ENCODE results near the gene CROCC2. TPM values are rescaled to one million over a fixed set of nuclear protein-coding genes. Genes with fewer than 3 reads are reported as not detected.

Gene CROCC2
- total and polyA plus RNA-seq, 2 of the 13 experiments (the other 11 are each of a cell fraction or from before 2014, with no cell fraction given): not detected

DNA sequence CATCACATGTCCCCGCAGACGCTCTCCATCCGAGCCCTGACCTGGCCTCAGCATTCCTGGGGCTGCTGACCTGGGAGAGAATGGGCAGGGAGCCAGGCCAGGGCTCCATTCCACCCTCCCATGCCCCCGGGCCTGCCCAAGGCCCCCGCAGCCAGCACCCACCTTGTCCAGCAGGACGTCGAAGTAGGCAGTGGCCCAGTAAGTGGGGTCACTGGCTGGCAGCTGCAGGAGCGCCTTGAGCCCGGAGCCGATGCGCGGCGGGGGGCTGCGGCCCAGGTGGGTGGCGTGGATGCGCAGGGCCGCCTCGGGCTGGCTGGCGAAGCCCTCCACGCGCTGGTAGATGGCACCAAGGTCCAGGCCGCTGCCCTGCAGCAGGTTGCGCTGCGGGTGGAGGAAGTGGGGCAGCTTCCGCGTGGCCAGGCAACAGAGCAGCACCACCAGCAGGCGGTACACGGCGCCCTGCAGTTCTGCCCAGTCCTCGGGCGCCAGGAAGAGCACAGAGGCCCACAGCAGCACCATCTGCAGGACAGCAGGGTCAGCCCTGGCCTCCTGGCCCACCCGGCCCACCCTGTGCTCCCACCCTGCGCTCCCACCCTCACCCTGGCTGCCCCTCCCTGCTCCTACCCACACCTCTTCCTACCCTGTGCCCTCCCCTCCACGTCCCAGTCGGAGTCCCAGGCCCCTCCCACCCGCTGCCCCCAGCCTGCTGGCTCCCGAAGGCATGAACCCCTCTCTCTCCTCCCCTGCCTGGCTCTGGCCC lies 17.8 kb upstream of the CROCC2 start (continued):
- TF ChIP-seq, protein P1, sequence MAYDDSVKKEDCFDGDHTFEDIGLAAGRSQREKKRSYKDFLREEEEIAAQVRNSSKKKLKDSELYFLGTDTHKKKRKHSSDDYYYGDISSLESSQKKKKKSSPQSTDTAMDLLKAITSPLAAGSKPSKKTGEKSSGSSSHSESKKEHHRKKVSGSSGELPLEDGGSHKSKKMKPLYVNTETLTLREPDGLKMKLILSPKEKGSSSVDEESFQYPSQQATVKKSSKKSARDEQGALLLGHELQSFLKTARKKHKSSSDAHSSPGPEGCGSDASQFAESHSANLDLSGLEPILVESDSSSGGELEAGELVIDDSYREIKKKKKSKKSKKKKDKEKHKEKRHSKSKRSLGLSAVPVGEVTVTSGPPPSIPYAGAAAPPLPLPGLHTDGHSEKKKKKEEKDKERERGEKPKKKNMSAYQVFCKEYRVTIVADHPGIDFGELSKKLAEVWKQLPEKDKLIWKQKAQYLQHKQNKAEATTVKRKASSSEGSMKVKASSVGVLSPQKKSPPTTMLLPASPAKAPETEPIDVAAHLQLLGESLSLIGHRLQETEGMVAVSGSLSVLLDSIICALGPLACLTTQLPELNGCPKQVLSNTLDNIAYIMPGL (CRISPR knock-in tag; IDR thresholded peaks at IDR 0.05; ENCODE audit: borderline replicate concordance in 1 of 2, low read depth in 1 of 2): no peak
- TF ChIP-seq NPAS2 (CRISPR knock-in tag; IDR thresholded peaks at IDR 0.05; ENCODE audit: borderline replicate concordance) (no peak), ZSCAN30 (CRISPR knock-in tag; IDR thresholded peaks at IDR 0.05) (no peak), ISX (CRISPR knock-in tag; conservative IDR thresholded peaks at IDR 0.05) (no peak), MED1 (CRISPR knock-in tag; IDR thresholded peaks at IDR 0.05) (no peak), NRL (CRISPR knock-in tag; IDR thresholded peaks at IDR 0.05; ENCODE audit: borderline replicate concordance) (no peak), ZNF546 (CRISPR knock-in tag; conservative IDR thresholded peaks at IDR 0.05) (no peak), ZNF44 (CRISPR knock-in tag; IDR thresholded peaks at IDR 0.05) (no peak), HNRNPUL1 (IDR thresholded peaks at IDR 0.05; ENCODE audit: low read depth, low read length) (no peak)
- TF ChIP-seq, protein P2, sequence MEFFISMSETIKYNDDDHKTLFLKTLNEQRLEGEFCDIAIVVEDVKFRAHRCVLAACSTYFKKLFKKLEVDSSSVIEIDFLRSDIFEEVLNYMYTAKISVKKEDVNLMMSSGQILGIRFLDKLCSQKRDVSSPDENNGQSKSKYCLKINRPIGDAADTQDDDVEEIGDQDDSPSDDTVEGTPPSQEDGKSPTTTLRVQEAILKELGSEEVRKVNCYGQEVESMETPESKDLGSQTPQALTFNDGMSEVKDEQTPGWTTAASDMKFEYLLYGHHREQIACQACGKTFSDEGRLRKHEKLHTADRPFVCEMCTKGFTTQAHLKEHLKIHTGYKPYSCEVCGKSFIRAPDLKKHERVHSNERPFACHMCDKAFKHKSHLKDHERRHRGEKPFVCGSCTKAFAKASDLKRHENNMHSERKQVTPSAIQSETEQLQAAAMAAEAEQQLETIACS (CRISPR knock-in tag; IDR thresholded peaks at IDR 0.05): no peak
- TF ChIP-seq, protein P3, sequence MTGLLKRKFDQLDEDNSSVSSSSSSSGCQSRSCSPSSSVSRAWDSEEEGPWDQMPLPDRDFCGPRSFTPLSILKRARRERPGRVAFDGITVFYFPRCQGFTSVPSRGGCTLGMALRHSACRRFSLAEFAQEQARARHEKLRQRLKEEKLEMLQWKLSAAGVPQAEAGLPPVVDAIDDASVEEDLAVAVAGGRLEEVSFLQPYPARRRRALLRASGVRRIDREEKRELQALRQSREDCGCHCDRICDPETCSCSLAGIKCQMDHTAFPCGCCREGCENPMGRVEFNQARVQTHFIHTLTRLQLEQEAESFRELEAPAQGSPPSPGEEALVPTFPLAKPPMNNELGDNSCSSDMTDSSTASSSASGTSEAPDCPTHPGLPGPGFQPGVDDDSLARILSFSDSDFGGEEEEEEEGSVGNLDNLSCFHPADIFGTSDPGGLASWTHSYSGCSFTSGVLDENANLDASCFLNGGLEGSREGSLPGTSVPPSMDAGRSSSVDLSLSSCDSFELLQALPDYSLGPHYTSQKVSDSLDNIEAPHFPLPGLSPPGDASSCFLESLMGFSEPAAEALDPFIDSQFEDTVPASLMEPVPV (CRISPR knock-in tag; IDR thresholded peaks at IDR 0.05): no peak
- TF ChIP-seq, protein P4, sequence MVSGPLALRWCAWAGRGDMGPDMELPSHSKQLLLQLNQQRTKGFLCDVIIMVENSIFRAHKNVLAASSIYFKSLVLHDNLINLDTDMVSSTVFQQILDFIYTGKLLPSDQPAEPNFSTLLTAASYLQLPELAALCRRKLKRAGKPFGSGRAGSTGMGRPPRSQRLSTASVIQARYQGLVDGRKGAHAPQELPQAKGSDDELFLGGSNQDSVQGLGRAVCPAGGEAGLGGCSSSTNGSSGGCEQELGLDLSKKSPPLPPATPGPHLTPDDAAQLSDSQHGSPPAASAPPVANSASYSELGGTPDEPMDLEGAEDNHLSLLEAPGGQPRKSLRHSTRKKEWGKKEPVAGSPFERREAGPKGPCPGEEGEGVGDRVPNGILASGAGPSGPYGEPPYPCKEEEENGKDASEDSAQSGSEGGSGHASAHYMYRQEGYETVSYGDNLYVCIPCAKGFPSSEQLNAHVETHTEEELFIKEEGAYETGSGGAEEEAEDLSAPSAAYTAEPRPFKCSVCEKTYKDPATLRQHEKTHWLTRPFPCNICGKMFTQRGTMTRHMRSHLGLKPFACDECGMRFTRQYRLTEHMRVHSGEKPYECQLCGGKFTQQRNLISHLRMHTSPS (CRISPR knock-in tag; IDR thresholded peaks at IDR 0.05; ENCODE audit: low read depth): 0 out of 2 replicates have a peak, but pooled peaks have one; percentile 46
- TF ChIP-seq, protein P5, sequence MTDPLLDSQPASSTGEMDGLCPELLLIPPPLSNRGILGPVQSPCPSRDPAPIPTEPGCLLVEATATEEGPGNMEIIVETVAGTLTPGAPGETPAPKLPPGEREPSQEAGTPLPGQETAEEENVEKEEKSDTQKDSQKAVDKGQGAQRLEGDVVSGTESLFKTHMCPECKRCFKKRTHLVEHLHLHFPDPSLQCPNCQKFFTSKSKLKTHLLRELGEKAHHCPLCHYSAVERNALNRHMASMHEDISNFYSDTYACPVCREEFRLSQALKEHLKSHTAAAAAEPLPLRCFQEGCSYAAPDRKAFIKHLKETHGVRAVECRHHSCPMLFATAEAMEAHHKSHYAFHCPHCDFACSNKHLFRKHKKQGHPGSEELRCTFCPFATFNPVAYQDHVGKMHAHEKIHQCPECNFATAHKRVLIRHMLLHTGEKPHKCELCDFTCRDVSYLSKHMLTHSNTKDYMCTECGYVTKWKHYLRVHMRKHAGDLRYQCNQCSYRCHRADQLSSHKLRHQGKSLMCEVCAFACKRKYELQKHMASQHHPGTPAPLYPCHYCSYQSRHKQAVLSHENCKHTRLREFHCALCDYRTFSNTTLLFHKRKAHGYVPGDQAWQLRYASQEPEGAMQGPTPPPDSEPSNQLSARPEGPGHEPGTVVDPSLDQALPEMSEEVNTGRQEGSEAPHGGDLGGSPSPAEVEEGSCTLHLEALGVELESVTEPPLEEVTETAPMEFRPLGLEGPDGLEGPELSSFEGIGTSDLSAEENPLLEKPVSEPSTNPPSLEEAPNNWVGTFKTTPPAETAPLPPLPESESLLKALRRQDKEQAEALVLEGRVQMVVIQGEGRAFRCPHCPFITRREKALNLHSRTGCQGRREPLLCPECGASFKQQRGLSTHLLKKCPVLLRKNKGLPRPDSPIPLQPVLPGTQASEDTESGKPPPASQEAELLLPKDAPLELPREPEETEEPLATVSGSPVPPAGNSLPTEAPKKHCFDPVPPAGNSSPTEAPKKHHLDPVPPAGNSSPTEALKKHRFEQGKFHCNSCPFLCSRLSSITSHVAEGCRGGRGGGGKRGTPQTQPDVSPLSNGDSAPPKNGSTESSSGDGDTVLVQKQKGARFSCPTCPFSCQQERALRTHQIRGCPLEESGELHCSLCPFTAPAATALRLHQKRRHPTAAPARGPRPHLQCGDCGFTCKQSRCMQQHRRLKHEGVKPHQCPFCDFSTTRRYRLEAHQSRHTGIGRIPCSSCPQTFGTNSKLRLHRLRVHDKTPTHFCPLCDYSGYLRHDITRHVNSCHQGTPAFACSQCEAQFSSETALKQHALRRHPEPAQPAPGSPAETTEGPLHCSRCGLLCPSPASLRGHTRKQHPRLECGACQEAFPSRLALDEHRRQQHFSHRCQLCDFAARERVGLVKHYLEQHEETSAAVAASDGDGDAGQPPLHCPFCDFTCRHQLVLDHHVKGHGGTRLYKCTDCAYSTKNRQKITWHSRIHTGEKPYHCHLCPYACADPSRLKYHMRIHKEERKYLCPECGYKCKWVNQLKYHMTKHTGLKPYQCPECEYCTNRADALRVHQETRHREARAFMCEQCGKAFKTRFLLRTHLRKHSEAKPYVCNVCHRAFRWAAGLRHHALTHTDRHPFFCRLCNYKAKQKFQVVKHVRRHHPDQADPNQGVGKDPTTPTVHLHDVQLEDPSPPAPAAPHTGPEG (CRISPR knock-in tag; IDR thresholded peaks at IDR 0.05): no peak

Data from HepG2 (cell line).